Measurements from ENCODE around the gene C3orf85.
"Not testable (repeated sequence)": the region's sequence is repeated elsewhere in the genome, so short reads cannot be mapped to it uniquely, and the experiment has no call there.

The C3orf85 gene

GRCh38 chr3:109136523-109136922 lies at the start of gene C3orf85:
Gene C3orf85 (plus strand): TSS chr3:109136719. CDS start chr3:109136848, 129 bp downstream.
- DNase-seq = no peak

DNA sequence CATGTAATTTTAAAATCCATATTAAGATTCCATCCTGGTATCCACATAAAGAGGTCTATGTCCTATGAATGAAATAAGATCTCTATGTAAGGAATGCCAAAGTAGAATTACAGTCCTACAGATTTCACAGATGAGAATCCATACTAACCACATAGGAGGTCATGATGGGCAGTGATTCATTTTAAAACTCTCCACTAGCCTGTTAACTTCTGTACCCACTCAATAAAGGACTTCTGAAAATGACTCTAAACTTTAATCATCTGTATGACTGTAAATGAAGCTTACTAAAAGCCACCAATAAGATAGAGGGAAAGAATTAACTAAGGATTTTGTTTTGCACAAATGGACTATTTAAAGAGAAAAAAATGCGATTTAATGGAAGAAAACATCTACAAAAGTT lies 47.3 kb upstream of the C3orf85 start:
- DNase-seq = no peak

DNA sequence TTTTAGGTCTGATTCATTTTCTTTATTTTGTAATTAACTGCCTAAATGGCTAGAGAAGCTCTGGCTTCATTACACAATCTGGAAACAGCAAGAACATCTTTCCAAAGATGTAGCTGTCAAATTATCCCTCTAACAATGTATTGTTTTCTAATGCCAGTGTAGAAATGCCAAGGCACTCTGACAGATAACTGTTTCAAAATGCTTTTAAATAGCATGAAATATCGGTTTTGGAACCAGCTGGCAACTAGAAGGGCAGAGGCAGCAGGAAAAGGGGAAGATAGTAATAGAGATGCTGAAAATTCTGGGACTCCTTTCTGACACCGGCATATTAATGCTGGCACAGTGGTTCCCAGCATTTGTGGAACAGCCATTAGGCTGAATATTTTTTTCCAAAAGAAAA lies 44.7 kb upstream of the C3orf85 start:
- no peak for DNase-seq

- no peak for DNase-seq
Measured at GRCh38 chr3:109093561-109093960, 43.0 kb upstream of the C3orf85 start.

GRCh38 chr3:109095166-109095565 lies 41.4 kb upstream of the C3orf85 start:
- no peak for DNase-seq

- no peak for DNase-seq
Measured at GRCh38 chr3:109098079-109098644, 38.4 kb upstream of the C3orf85 start.

DNA sequence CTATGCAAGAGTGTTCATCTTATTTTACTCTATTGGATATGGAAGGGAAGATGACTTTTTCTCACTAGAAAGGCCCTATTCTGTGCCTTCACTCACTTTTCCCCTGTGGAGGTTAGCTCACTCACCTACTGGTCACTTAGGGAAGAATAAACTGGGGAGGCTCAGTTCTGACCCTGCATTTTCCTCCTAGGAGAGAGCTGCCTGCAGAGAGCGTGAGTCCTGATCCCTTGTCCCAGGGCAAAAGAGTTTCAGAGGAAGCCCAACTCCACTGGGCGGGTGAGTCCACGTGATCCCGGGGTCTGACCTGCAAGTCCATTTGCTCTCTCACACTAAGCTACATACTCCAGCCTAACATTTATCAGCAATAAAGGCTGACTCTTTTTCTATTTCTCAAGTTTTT lies 26.9 kb upstream of the C3orf85 start:
- DNase-seq = no peak

GRCh38 chr3:109112946-109113760 lies 23.4 kb upstream of the C3orf85 start:
- DNase-seq = no peak

DNA sequence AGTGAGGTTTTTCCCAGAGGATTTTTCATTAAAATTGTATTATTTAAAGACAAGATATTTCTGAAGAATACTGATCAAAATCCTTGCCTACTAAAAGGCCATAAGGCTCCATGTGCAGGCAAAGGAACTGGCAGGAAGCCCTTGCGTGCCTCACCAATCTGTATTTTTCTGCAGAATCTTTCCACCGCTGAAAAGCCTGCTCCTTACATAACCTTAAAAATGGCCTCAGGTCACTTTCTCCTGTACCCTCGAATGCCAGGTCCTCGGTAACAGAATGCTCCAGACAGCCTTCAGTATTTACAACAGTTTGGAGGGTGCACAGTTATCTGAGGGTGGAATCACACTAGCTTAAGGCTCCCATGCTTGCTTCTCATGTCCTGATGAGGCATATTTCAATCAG lies 21.8 kb upstream of the C3orf85 start:
- DNase-seq = no peak

GRCh38 chr3:109115451-109115850 lies 21.1 kb upstream of the C3orf85 start:
- no peak for DNase-seq

DNA sequence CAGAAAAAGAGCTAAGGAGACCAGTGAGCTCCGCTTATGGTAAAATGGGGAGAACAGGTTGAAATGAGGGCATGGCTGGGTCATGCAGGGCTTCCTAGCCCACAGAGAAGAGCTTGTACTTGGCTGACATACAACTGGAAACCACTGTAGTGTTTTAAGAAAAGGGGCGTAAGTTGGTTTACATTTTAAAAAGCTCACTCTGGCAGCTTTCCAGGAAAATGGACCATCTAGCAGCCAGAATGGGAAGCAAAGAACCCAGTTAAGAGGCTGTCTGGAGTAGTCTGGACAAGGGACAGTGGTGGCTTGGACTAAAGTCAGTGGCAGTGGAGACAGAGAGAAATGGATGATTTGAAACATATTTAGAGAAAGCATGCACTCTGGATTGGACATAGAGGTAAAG lies 20.5 kb upstream of the C3orf85 start:
- no peak for DNase-seq

DNA sequence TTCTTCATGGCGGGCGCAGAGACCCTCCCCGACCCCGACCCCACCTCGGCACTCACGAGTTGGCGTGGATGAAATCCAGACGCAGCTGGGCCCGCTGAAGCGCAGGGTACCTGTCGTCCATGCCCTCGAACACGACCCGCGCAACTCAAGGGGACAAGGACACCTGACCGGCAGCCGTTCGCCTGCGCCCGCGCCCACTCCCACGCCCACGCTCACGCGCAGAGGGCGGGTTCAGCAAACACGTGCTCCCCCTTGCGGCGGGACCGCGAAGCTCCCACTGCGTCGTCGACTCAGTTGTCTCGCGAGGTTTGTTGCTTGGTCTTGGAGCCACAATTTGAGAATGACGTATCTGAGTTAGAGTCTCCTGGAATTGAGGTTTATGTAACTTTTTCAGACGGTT lies 18.6 kb upstream of the C3orf85 start, which contains the start of gene MORC1:
Gene MORC1, minus strand, starts transcription at position 196 of the 400 bp plus-strand sequence. Its CDS starts 75 bp downstream, at position 121.
- DNase-seq = no peak

- no peak for DNase-seq
Measured at GRCh38 chr3:109118584-109118983, 17.9 kb upstream of the C3orf85 start.

DNA sequence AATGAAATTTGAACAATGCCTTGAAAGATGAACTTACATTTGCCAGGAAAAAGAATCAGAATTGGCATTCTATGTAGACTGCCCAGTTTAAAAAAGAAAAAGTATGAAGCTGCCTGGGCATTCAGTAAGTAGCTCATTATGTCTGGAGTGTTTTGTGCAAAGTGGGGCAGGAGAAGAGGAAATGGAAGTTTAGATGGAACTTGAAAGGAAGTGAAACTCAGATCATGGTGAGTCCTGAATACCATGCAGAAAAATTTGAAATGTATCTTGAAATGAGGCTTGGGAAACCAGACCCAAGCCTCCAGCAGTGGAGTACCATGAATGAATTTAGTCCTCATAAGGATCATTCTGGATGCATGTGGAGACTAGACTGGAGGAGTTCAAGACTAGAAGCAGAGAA lies 13.8 kb upstream of the C3orf85 start:
- no peak for DNase-seq

GRCh38 chr3:109125902-109126301 lies 10.6 kb upstream of the C3orf85 start:
- DNase-seq = no peak

DNA sequence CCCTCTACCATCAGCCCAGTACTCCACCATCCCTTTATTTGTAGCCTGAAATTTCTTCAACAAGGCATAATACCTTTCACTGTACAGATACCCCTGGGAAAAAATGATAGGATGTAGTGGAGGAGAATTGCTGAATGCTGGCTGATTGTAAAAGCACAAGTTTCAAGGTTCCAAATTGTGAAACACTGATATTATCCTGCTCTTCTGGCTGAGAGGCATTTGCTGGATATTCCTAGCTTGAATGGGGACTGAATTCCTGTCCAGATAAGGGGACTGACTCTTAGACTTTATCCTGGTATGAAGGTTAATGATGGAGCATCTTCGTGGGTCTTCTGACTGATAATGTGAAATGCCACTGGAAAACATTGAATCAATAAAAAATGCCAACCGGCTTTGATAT lies 9.0 kb upstream of the C3orf85 start:
- no peak for DNase-seq

DNA sequence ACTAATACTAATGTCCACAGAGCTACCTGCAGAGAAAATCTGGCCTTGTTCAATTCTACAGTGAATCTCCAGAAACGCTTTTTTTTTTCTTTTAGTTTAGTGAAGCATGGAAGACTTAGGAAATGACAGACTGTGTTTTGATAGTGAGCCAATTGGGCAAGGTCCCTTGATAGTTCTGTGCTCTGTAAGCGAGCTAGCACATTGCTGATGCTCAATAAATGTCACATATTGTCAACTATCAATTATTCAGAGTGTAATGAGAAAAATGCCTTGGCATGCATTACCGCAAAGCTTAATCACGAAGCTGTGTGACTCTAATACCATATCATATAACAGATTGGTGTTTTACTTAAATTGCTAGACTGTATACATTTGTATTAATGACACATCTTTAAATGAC lies 5.2 kb upstream of the C3orf85 start:
- DNase-seq = no peak

GRCh38 chr3:109132801-109133473 lies 3.6 kb upstream of the C3orf85 start:
- DNase-seq = no peak

GRCh38 chr3:109133474-109133816 lies 3.1 kb upstream of the C3orf85 start:
- DNase-seq = not testable (repeated sequence)

- no peak for DNase-seq
Measured at GRCh38 chr3:109137761-109138160, 1.2 kb downstream of the C3orf85 start.

- no peak for DNase-seq
Measured at GRCh38 chr3:109140318-109140717, 3.8 kb downstream of the C3orf85 start.

DNA sequence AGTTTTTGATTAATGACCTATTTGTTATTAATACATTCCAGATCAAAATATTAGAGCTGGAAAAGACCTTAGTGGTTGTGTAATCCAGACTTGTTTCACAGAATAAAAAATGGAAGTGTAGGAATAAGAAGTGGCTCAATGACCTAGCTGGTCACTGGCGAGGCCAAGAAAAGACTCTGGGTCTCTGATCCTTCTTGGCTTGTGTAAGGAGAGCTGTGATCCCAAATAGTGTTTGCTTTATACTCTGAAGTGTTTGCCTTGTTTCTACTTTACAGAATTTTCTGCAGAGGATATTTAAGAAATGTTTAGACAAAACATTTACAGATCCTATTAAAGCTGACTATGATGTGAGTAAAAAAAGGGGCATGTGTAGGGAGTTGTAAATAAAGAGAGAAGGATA lies 7.1 kb downstream of the C3orf85 start:
- no peak for DNase-seq

DNA sequence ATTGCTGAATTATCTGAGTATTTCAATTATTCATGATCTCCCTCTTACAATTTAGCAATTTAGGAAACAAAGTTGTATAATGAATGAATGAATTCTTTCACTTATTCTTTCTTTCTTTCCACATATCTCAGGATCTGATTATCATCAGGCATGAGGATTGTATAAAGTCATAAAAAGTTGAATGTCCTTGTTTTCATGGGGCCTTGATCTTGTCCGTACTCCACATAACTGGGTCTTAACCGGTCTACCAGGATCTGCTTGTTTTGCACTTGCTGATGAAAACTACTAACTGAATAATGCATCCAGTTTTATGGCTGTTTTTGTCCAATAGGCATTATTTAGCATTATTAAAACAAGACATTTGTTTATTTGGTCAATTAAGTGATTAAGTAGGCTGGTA lies 12.6 kb downstream of the C3orf85 start:
- DNase-seq = no peak

- DNase-seq = no peak
Measured at GRCh38 chr3:109152320-109152719, 15.8 kb downstream of the C3orf85 start.

Measured in DMS 273 treated with DMSO at 0.1 percent for 48 hours (cell line).